22Rv1 (cell line): Measurements from ENCODE around the gene BMP7.

Experiments
- CTCF ChIP-seq: fragments of 450-650 bp; IDR thresholded peaks from 2 replicates; pipeline ENCODE4 v1.5.1; 2017; ENCODE audit warnings: mild to moderate bottlenecking
- ZFX ChIP-seq: fragments of 450-650 bp; IDR thresholded peaks from 2 replicates; pipeline ENCODE4 v1.6.1; 2017; ENCODE audit warnings: antibody characterized with exemption, borderline replicate concordance

- TF ChIP-seq CTCF (no peak), ZFX (no peak)
Observed at GRCh38 chr20:57283860-57284259, 17.4 kb upstream of the BMP7 start.
